ENCODE measurements around the gene LHX1.

GRCh38 chr17:36899250-36900159, 37.8 kb upstream of the LHX1 start:
- TF ChIP-seq PRPF4 (IDR thresholded peaks at IDR 0.05; ENCODE audit: insufficient read depth, low read depth, low read length, poor library complexity, severe bottlenecking), result no peak
- no peak for TF ChIP-seq ZNF253 (CRISPR knock-in tag; conservative IDR thresholded peaks at IDR 0.05)
- no peak for TF ChIP-seq TEAD1 (CRISPR knock-in tag; IDR thresholded peaks at IDR 0.05)
- no peak for TF ChIP-seq GATAD2B (IDR thresholded peaks at IDR 0.05; ENCODE audit: borderline replicate concordance)
- TF ChIP-seq EZH2 (IDR thresholded peaks at IDR 0.05; ENCODE audit: borderline replicate concordance, low read depth, low read length), result no peak
- TF ChIP-seq PHF21A (IDR thresholded peaks at IDR 0.05; ENCODE audit: borderline replicate concordance, low read depth), result no peak
- no peak for TF ChIP-seq ZBTB33 (CRISPR knock-in tag; IDR thresholded peaks at IDR 0.05)
- TF ChIP-seq, protein P1, sequence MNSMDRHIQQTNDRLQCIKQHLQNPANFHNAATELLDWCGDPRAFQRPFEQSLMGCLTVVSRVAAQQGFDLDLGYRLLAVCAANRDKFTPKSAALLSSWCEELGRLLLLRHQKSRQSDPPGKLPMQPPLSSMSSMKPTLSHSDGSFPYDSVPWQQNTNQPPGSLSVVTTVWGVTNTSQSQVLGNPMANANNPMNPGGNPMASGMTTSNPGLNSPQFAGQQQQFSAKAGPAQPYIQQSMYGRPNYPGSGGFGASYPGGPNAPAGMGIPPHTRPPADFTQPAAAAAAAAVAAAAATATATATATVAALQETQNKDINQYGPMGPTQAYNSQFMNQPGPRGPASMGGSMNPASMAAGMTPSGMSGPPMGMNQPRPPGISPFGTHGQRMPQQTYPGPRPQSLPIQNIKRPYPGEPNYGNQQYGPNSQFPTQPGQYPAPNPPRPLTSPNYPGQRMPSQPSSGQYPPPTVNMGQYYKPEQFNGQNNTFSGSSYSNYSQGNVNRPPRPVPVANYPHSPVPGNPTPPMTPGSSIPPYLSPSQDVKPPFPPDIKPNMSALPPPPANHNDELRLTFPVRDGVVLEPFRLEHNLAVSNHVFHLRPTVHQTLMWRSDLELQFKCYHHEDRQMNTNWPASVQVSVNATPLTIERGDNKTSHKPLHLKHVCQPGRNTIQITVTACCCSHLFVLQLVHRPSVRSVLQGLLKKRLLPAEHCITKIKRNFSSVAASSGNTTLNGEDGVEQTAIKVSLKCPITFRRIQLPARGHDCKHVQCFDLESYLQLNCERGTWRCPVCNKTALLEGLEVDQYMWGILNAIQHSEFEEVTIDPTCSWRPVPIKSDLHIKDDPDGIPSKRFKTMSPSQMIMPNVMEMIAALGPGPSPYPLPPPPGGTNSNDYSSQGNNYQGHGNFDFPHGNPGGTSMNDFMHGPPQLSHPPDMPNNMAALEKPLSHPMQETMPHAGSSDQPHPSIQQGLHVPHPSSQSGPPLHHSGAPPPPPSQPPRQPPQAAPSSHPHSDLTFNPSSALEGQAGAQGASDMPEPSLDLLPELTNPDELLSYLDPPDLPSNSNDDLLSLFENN (IDR thresholded peaks at IDR 0.05; ENCODE audit: low read depth in 2 of 2, low read length in 2 of 2), result no peak
- no peak for TF ChIP-seq ZBTB1 (CRISPR knock-in tag; IDR thresholded peaks at IDR 0.05; ENCODE audit: borderline replicate concordance, low read depth)
- TF ChIP-seq MAFK (IDR thresholded peaks at IDR 0.05; ENCODE audit: low read length), result no peak
- TF ChIP-seq CTCF (IDR thresholded peaks at IDR 0.05 in 2 of 3, conservative IDR thresholded peaks at IDR 0.05 in 1 of 3; ENCODE audit: insufficient read depth in 2 of 3, low read depth in 1 of 3, low read length in 3 of 3), result no peak
- TF ChIP-seq, protein P2, sequence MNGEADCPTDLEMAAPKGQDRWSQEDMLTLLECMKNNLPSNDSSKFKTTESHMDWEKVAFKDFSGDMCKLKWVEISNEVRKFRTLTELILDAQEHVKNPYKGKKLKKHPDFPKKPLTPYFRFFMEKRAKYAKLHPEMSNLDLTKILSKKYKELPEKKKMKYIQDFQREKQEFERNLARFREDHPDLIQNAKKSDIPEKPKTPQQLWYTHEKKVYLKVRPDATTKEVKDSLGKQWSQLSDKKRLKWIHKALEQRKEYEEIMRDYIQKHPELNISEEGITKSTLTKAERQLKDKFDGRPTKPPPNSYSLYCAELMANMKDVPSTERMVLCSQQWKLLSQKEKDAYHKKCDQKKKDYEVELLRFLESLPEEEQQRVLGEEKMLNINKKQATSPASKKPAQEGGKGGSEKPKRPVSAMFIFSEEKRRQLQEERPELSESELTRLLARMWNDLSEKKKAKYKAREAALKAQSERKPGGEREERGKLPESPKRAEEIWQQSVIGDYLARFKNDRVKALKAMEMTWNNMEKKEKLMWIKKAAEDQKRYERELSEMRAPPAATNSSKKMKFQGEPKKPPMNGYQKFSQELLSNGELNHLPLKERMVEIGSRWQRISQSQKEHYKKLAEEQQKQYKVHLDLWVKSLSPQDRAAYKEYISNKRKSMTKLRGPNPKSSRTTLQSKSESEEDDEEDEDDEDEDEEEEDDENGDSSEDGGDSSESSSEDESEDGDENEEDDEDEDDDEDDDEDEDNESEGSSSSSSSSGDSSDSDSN (IDR thresholded peaks at IDR 0.05; ENCODE audit: borderline replicate concordance in 1 of 2, low read depth in 2 of 2, low read length in 2 of 2), result no peak
